ENCODE data around the gene VPS39.
"Not testable (repeated sequence)": the region's sequence is repeated elsewhere in the genome, so short reads cannot be mapped to it uniquely, and the experiment has no call there.

The VPS39 gene

DNA sequence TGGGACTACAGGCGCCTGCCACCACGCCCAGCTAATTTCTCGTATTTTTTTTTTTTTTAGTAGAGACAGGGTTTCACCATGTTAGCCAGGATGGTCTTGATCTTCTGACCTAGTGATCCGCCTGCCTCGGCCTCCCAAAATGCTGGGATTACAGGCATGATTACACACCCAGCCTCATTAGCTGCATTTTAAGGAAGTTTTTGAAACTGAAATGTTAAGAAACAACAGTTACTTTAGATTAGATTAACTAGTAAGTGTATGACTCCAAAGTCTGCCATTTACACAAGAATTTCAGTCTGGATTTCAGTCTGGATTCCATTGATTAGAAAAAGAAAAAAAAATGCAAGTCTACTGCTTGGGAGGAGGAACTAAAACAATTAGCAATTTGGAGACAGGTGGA lies 24.5 kb upstream of the VPS39 start:
- in situ Hi-C loops (cut with MboI; ENCODE audit: low pct_unique_long_range_greater_than_20kb, low sequenced_read_pairs, unreplicated experiment) = no loop called here
- TF ChIP-seq, protein P1, sequence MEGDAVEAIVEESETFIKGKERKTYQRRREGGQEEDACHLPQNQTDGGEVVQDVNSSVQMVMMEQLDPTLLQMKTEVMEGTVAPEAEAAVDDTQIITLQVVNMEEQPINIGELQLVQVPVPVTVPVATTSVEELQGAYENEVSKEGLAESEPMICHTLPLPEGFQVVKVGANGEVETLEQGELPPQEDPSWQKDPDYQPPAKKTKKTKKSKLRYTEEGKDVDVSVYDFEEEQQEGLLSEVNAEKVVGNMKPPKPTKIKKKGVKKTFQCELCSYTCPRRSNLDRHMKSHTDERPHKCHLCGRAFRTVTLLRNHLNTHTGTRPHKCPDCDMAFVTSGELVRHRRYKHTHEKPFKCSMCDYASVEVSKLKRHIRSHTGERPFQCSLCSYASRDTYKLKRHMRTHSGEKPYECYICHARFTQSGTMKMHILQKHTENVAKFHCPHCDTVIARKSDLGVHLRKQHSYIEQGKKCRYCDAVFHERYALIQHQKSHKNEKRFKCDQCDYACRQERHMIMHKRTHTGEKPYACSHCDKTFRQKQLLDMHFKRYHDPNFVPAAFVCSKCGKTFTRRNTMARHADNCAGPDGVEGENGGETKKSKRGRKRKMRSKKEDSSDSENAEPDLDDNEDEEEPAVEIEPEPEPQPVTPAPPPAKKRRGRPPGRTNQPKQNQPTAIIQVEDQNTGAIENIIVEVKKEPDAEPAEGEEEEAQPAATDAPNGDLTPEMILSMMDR (IDR thresholded peaks at IDR 0.05; ENCODE audit: extremely low read depth, insufficient read depth, missing control alignments) = no peak
- no peak for DNase-seq (ENCODE audit: low spot score)

DNA sequence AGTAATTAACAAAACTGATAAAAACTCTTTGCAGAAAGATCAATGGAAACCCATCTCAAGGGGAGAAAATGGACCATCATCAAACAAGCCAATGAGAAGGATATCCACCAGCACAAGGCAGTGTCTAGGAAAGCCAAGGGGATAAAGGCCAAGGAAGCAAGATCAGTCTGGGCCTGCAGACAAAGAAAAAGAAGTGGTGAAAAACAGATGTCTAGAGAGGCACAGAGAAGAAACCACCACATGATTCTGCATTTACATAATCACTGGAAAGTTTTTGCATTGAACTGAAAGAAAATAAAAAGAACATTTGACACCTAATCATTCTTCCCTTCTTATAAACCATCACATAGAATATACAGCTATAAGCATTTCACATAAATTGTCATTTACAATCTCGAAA lies 23.0 kb upstream of the VPS39 start:
- in situ Hi-C loops (cut with MboI; ENCODE audit: low pct_unique_long_range_greater_than_20kb, low sequenced_read_pairs, unreplicated experiment) = no loop called here
- TF ChIP-seq, protein P1 (IDR thresholded peaks at IDR 0.05; ENCODE audit: extremely low read depth, insufficient read depth, missing control alignments) = no peak
- DNase-seq (ENCODE audit: low spot score) = no peak

DNA sequence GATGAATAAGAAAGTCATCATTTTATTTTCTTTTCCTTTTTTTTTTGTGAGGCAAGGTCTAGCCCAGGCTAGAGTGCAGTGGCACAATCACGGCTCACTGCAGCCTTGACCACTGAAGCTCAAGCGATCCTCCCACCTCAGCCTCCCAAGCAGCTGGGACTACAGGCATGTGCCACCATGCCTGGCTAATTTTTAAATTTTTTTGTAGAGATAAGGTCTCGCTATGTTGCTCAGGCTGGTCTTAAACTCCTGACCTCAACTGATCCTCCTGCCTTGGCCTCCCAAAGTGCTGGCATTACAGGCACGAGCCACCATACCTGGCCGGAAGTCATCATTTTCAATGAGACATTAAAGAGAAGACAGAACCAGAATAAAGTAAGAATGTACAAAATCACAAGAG lies 20.9 kb upstream of the VPS39 start:
- DNase-seq (ENCODE audit: low spot score); in situ Hi-C loops (cut with MboI; ENCODE audit: low pct_unique_long_range_greater_than_20kb, low sequenced_read_pairs, unreplicated experiment): not testable (repeated sequence)

DNA sequence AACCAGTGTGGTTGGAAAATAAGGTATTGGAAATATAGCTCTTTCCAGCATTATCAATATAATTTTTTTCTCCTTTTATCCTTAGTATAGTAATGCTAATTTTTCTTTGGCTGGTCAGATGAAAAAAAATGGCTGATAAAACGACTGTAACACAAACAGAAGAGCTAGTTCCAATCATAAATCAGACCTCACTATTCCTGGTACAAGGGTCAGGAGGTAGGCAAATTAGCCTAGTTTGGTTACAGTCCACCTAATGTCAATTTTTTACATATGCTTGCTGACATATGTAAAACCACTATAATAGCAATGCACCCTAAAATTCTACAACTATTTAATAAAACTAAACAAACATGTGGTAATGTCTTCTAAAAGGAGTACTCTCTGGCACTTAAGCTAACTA lies 19.9 kb upstream of the VPS39 start:
- TF ChIP-seq, protein P1 (IDR thresholded peaks at IDR 0.05; ENCODE audit: extremely low read depth, insufficient read depth, missing control alignments) = no peak
- in situ Hi-C loops (cut with MboI; ENCODE audit: low pct_unique_long_range_greater_than_20kb, low sequenced_read_pairs, unreplicated experiment) = no loop called here
- no peak for DNase-seq (ENCODE audit: low spot score)

DNA sequence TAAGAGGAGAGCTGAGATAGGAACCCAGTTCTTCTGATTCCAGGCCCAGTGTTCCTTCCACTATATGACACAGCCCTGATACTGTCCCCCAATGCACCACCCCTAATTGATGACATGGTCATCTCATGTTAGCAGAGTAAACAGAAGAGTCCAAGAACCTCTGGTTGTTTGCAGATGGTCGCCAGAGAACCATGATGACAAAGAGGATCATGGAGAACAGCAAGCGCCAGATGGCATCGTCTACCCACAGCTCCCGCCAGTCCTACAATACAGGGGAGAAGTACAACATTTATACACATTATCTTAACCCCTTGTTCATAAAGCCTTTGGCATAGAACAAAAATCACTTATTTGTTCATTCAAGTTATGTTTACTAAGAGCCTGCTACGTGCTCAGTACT lies 18.5 kb upstream of the VPS39 start:
- TF ChIP-seq, protein P1 (IDR thresholded peaks at IDR 0.05; ENCODE audit: extremely low read depth, insufficient read depth, missing control alignments) = no peak
- in situ Hi-C loops (cut with MboI; ENCODE audit: low pct_unique_long_range_greater_than_20kb, low sequenced_read_pairs, unreplicated experiment) = no loop called here
- no peak for DNase-seq (ENCODE audit: low spot score)

DNA sequence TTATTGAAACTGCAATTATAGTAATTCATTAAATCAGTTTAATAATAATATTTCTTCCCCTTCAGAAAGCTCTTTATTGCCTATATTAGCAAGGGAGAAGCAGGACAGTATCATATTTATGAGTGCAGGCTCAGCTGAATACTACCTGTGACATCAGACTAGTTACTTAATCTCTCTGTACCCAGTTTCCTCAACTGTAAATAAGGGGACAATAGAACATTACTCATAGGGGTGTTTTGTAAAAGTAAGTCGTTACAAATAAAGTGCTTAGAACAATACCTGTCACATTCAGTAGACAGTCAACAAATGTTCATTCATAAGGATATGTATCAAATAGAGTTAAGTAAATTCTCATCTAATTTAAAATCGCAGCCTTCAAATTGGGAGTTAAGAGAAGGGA lies 12.1 kb upstream of the VPS39 start:
- no peak for DNase-seq (ENCODE audit: low spot score)
- in situ Hi-C loops (cut with MboI; ENCODE audit: low pct_unique_long_range_greater_than_20kb, low sequenced_read_pairs, unreplicated experiment) = no loop called here
- TF ChIP-seq, protein P1 (IDR thresholded peaks at IDR 0.05; ENCODE audit: extremely low read depth, insufficient read depth, missing control alignments) = no peak

DNA sequence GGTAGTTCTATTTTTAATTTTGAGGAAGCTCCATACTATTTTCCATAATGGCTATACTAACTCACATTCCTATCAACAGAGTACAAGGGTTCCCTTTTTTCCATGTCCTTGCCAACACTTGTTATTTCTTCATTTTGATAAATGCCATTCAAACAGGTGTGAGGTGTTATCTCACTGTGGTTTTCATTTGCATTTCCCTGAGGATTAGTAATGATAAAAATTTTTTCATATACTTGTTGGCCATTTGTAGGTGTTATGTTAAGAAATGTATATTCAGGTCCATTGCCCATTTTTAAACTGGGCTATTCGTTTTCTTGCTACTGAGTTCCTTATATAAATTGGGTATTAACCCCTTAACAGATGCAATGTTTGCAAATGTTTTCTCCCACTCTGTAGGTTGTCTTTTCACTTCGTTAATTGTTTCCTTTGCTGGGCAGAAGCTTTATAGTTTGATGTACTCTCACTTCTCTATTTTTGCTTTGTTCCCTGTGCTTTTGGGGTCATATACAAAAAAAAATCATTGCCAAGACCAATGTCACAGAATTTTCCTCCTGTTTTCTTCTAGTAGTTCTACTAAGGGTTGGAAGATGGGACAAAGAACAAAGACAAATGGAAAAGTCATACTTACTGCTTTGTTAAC lies 11.0 kb upstream of the VPS39 start:
- no peak for DNase-seq (ENCODE audit: low spot score)
- in situ Hi-C loops (cut with MboI; ENCODE audit: low pct_unique_long_range_greater_than_20kb, low sequenced_read_pairs, unreplicated experiment) = no loop called here
- TF ChIP-seq, protein P1 (IDR thresholded peaks at IDR 0.05; ENCODE audit: extremely low read depth, insufficient read depth, missing control alignments) = no peak

Measured in GM13977 (cell line).